DOHH2 (cell line): ENCODE measurements around the gene RXFP2.

Experiments used
- CTCF ChIP-seq: fragments of 200-600 bp; sonication (generic); IDR thresholded peaks from one replicate; pipeline ENCODE4 v1.5.1; 2014; ENCODE audit warnings: antibody characterized with exemption, mild to moderate bottlenecking, low read depth, low read length; ENCODE audit not compliant: poor library complexity, severe bottlenecking
- EZH2phosphoT487 ChIP-seq: fragments of 200-600 bp; sonication (generic); IDR thresholded peaks from 2 replicates; pipeline ENCODE4 v1.6.1; 2017; ENCODE audit warnings: borderline replicate concordance, mild to moderate bottlenecking, antibody characterized with exemption, low read length, moderate library complexity, mixed read lengths

- TF ChIP-seq CTCF (no peak), EZH2phosphoT487 (peak; percentile 47; the same call in 1 of the 2 replicates)
Observed at GRCh38 chr13:31846182-31846938, 107.0 kb downstream of the RXFP2 start.
